ENCODE measurements around the gene TMEM52. TPM values are rescaled to one million over a fixed set of nuclear protein-coding genes. Genes with fewer than 3 reads are reported as not detected.

The TMEM52 gene
- total and polyA plus RNA-seq, 9 of the 15 experiments (the other 6 are each of a cell fraction or from before 2014, with no cell fraction given): 0.37 to 22.5 (median 6.8) TPM

DNA sequence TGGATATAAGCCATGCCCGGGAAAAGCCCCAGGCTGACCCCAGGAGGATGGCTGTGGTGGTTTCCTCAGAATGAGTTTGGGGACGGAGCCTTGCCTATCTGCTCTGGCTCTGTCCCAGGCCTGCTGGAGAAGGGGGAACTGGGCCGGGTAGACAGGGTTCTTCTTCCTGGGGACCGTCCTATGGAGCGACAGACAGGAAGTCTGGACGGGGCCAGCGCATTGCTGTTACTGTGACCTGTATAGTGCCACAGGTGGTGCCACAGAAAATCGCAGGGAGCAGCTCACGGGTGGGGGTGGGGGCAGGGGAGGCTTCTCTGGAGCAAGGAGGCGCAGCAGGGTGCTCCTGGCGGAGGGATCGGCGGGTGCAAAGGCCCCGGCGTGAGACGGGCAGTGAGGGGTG is 48.1 kb upstream of the TMEM52 start:
- intact Hi-C loops (cut with micrococcal nuclease) (no loop called here), in situ Hi-C loops (cut with MboI) (no loop called here)
- 8% methylated on average over 12 of the region's 16 CpGs for WGBS (ENCODE audit: insufficient coverage, low coverage, missing lambda C conversion rate)
- FAIRE-seq: no peak
- peaks cover 6% of the 10 kb centered on the region for H3K9me3 ChIP-seq (replicated peaks; ENCODE audit: control insufficient read depth, insufficient read depth, low read depth, low read length)
- peaks cover 0 to 28% of the 10 kb centered on the region in 2 experiments; a peak in 1 of 5 replicates for H3K4me1 ChIP-seq (replicated peaks in 1 of 2; ENCODE audit: control insufficient read depth in 2 of 2, insufficient read depth in 2 of 2, low read length in 2 of 2)
- no peak overlapping the region for H3K4me3 ChIP-seq
- no peak overlapping the region for H2AFZ ChIP-seq (ENCODE audit: low read depth, low read length)
- no peaks in the 10 kb centered on the region for H3K9me1 ChIP-seq (ENCODE audit: control insufficient read depth, insufficient read depth, low read length)
- BruUV-seq (replicated peaks): no TSS peak
- ChIA-PET CTCF (ENCODE audit: low intra/inter-chr PET ratio) (no interaction called here), POLR2A (no interaction called here)
- H3K79me2 ChIP-seq (ENCODE audit: control insufficient read depth, insufficient read depth, low read length): no peaks in the 10 kb centered on the region
- no peak overlapping the region; a peak in 1 of 4 replicates for H3K9ac ChIP-seq (ENCODE audit: insufficient read depth in 1 of 2, low read depth in 2 of 2, low read length in 2 of 2)
- TF ChIP-seq KLF13 (tag; IDR thresholded peaks at IDR 0.05; ENCODE audit: borderline replicate concordance, low read depth): no peak
- TF ChIP-seq, protein P1, sequence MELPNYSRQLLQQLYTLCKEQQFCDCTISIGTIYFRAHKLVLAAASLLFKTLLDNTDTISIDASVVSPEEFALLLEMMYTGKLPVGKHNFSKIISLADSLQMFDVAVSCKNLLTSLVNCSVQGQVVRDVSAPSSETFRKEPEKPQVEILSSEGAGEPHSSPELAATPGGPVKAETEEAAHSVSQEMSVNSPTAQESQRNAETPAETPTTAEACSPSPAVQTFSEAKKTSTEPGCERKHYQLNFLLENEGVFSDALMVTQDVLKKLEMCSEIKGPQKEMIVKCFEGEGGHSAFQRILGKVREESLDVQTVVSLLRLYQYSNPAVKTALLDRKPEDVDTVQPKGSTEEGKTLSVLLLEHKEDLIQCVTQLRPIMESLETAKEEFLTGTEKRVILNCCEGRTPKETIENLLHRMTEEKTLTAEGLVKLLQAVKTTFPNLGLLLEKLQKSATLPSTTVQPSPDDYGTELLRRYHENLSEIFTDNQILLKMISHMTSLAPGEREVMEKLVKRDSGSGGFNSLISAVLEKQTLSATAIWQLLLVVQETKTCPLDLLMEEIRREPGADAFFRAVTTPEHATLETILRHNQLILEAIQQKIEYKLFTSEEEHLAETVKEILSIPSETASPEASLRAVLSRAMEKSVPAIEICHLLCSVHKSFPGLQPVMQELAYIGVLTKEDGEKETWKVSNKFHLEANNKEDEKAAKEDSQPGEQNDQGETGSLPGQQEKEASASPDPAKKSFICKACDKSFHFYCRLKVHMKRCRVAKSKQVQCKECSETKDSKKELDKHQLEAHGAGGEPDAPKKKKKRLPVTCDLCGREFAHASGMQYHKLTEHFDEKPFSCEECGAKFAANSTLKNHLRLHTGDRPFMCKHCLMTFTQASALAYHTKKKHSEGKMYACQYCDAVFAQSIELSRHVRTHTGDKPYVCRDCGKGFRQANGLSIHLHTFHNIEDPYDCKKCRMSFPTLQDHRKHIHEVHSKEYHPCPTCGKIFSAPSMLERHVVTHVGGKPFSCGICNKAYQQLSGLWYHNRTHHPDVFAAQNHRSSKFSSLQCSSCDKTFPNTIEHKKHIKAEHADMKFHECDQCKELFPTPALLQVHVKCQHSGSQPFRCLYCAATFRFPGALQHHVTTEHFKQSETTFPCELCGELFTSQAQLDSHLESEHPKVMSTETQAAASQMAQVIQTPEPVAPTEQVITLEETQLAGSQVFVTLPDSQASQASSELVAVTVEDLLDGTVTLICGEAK (IDR thresholded peaks at IDR 0.05): no peak
- TF ChIP-seq, protein P1 (CRISPR knock-in tag; IDR thresholded peaks at IDR 0.05): no peak
- no peak for TF ChIP-seq ETV5 (CRISPR knock-in tag; IDR thresholded peaks at IDR 0.05; ENCODE audit: low read depth)
- TF ChIP-seq MCM2 (IDR thresholded peaks at IDR 0.05; ENCODE audit: low read depth): no peak
- no peak for TF ChIP-seq ZNF57 (CRISPR knock-in tag; IDR thresholded peaks at IDR 0.05)
- TF ChIP-seq SMAD3 (CRISPR knock-in tag; conservative IDR thresholded peaks at IDR 0.05): no peak
- TF ChIP-seq EWSR1 (IDR thresholded peaks at IDR 0.05; ENCODE audit: borderline replicate concordance, low read depth, partially characterized antibody): no peak
- TF ChIP-seq, protein P2, sequence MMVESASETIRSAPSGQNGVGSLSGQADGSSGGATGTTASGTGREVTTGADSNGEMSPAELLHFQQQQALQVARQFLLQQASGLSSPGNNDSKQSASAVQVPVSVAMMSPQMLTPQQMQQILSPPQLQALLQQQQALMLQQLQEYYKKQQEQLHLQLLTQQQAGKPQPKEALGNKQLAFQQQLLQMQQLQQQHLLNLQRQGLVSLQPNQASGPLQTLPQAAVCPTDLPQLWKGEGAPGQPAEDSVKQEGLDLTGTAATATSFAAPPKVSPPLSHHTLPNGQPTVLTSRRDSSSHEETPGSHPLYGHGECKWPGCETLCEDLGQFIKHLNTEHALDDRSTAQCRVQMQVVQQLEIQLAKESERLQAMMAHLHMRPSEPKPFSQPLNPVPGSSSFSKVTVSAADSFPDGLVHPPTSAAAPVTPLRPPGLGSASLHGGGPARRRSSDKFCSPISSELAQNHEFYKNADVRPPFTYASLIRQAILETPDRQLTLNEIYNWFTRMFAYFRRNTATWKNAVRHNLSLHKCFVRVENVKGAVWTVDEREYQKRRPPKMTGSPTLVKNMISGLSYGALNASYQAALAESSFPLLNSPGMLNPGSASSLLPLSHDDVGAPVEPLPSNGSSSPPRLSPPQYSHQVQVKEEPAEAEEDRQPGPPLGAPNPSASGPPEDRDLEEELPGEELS (CRISPR knock-in tag; IDR thresholded peaks at IDR 0.05; ENCODE audit: borderline replicate concordance): no peak
- TF ChIP-seq, protein P3, sequence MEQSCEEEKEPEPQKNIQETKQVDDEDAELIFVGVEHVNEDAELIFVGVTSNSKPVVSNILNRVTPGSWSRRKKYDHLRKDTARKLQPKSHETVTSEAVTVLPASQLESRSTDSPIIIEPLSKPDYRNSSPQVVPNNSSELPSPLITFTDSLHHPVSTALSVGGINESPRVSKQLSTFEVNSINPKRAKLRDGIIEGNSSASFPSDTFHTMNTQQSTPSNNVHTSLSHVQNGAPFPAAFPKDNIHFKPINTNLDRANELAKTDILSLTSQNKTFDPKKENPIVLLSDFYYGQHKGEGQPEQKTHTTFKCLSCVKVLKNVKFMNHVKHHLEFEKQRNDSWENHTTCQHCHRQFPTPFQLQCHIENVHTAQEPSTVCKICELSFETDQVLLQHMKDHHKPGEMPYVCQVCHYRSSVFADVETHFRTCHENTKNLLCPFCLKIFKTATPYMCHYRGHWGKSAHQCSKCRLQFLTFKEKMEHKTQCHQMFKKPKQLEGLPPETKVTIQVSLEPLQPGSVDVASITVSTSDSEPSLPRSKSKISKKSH (CRISPR knock-in tag; IDR thresholded peaks at IDR 0.05): no peak
- ATAC-seq: no peak
- H3K36me3 ChIP-seq (ENCODE audit: control insufficient read depth, insufficient read depth, low read length): no peaks in the 10 kb centered on the region
- H3K27ac ChIP-seq (ENCODE audit: extremely low read depth, low read depth, low read length): no peak overlapping the region
- peaks cover 33 to 72% of the 10 kb centered on the region in 2 experiments for H3K27me3 ChIP-seq (ENCODE audit: control insufficient read depth in 2 of 2, insufficient read depth in 2 of 2, low read length in 2 of 2)
- H3K4me2 ChIP-seq (ENCODE audit: insufficient read depth, low read length): no peak overlapping the region
- DNase-seq (ENCODE audit: extremely low read depth in 1 of 4, low spot score in 3 of 4): no peak
- peaks cover 12% of the 10 kb centered on the region for H4K20me1 ChIP-seq (replicated peaks; ENCODE audit: control insufficient read depth, insufficient read depth, low read length)

Measured in K562 (cell line).